Erythroblast (primary cell): ENCODE measurements around the gene MYCBP2.

Experiments used
- DNase-seq, 2 experiments: peaks; one replicate each; lab custom pipeline; 2025; lab: John Stamatoyannopoulos, UW
- GATA1 ChIP-seq: IDR thresholded peaks from 2 replicates; pipeline ENCODE4 v1.6.1; 2011; ENCODE audit warnings: low read depth, mild to moderate bottlenecking, control low read depth, low read length, moderate library complexity
- POLR2A ChIP-seq: IDR thresholded peaks from 2 replicates; pipeline ENCODE4 v1.6.1; 2011; ENCODE audit warnings: mild to moderate bottlenecking, low read length

Gene MYCBP2

DNA sequence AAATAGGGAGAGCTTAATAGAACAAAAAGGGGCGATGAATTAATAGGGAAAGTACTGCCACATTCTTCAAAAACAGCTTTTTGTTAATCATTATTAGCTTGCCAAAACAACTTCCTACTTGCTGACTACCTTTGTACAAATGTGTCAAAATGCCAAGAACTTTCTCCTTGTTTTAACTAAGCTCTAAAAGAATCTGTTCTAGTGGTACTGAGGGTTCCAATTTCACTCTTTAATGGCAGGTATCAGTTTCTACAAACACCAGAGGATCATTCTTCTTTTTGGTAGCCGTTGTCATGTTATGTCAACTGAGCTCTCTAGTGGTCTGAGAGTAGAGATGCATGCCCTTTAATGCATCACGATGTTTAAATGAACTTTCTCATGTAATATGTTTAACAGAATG, 270.5 kb downstream of the MYCBP2 start:
- TF ChIP-seq GATA1 = no peak
- no peak for TF ChIP-seq POLR2A
- no peak for DNase-seq

DNA sequence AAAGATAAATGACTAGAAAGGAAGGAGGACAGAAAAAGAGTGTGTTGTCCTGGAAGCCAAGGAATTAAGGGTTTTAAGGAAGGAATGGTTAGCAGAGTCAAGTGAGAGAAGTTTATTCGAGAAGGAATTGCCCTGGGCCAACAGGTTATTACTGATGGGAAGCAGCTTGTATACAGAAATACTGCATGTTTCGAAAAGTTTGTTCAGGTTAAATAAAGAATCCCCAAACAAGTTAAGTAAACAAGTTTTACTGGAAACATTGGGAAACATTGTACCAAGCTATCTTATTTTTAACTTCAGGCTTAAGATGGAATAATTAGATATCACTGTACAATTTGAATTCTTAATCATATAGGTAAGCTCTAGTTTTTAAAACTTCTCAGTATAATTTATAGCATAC, 271.7 kb downstream of the MYCBP2 start:
- TF ChIP-seq POLR2A (no peak), GATA1 (no peak)
- no peak for DNase-seq

DNA sequence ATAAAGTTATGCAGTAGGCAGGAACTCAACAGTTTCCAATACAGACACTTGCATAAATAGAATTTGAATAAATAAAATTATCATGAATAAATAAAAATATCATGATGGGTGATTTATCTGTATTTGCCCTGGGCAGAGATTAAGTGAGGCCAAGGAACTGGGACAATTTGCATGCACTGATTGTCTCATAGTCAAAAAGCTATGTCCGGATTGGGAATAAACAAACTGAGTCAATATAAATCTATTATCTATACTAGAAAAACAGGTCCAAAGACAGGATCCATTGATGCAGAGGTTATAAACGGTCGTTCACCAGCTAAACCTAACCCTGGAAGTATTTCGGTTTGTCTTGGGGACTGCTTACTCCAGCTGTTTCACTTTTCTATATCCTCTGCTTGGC, 273.7 kb downstream of the MYCBP2 start:
- DNase-seq = no peak
- TF ChIP-seq GATA1 (no peak), POLR2A (no peak)

DNA sequence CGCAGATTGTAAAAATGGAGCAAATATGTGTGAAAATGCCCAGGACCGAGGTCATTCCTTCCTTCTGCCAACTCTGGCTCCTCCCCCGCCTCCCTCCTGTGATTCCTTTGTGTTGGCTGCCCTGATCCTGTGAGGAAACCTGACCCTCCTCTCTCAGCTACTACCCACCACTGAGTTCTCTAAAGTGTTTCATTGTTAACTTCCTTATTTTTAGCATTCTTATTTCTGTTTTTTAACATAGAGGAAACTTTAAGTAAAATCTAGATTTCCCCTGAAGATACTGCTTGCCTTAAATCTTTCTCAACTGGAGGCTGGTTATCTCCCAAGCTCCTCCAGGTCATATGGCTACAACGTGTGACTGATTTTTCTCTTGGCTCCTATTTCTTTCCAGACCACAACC, 278.2 kb downstream of the MYCBP2 start:
- DNase-seq = no peak

DNA sequence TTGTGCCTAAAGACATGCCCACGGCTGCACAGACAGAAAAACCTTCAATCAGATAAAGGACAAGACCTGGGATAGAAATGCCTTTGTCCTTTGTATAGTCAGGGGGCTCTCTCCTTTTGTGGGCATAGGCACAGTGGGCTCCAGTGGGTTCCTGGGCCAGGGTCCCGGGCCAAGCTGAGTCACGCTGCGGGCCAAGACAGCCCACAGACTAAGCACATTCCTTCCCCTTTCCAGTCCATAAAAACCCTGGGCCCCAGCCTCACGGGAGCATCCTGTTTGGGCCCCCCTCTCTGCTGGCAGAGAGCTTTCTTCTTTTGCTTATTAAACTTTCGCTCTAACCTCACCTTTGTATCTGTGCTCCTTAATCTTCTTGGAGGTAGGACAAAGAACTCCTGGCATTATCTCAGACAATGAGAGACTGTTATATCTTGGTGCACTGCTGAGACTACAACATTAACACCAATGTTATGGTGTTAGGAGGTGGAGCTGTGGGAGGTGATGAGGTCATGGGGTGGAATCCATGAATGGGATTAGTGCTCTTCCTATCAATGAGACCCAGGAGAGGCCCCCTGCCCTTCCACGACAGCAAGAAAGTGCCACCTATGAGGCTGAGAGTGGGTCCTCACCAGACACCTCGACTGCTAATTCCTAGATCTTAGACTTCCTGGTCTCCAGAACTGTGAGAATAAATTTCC, 279.1 kb downstream of the MYCBP2 start:
- DNase-seq = no peak
- no peak for TF ChIP-seq GATA1
- no peak for TF ChIP-seq POLR2A

More for the DNA sequence above, 278.2 kb downstream of the MYCBP2 start:
- TF ChIP-seq POLR2A (no peak), GATA1 (no peak)

DNA sequence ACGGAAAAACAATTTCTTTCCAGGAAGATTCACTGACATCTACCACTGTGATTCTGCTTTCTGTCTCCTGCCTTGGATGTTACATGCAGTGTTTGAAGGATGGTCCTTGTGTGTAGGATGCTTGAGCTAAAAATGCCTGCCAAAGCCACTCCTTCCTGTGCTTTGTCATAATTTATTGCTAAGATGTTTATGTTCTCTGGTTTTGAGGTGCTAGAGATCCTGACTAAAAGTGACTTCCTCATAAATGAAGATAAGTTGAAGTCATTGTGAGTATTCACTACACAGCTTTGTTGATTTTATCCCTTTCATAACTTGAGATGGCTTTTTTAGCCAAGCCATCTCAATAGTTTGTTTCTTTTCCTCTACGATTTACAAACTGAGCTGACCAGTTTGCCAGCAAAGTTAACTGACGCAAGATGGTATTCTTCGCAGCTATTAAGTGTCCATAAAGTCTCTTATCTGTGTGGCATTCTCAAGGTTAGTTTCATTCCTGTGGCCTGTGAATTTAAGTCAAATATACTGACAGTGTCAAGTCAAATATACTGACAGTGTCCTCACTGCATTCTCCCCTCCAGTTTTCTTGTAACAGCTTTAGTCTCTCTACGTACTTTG, 284.2 kb downstream of the MYCBP2 start:
- TF ChIP-seq POLR2A (no peak), GATA1 (no peak)
- no peak for DNase-seq

DNA sequence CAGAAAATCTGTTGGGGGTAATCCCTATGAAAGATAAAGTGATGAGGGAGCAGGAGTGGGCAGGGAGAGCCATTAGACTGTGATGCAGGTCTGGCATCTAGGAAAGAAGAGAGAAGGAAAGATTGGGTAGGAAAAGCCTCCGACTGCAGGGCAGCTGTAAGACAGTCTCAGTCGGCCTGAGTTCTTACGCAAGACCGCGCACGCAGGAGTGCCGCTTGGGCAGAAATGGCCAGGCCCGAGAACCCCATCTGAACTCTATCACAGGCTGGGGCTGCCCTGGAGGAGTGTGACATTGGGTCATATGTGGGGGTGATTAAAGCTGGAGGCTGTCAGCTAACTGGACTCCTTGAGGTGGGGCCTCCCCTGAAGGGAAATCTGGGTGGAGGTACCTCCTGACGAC, 286.1 kb downstream of the MYCBP2 start:
- no peak for DNase-seq
- TF ChIP-seq POLR2A (no peak), GATA1 (no peak)

DNA sequence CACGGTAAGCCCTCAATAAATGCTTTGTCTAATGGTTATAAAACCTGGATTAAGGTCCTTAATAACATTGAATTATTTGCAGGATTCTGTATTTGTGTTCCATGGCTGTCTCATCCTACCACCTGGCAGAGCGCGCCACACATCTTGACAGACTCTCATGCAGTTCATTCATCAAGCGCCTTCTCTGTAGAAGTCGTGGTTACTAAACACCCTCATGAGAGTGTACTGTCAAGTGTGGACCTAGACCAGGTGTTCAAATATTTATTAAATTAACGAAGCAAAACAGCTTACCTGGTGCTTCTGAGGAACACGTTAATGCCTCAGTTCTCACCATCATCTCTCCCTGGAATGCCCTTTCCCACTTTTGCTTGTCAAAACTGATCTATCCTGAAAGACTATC, 286.8 kb downstream of the MYCBP2 start:
- TF ChIP-seq POLR2A (no peak), GATA1 (no peak)
- no peak for DNase-seq

DNA sequence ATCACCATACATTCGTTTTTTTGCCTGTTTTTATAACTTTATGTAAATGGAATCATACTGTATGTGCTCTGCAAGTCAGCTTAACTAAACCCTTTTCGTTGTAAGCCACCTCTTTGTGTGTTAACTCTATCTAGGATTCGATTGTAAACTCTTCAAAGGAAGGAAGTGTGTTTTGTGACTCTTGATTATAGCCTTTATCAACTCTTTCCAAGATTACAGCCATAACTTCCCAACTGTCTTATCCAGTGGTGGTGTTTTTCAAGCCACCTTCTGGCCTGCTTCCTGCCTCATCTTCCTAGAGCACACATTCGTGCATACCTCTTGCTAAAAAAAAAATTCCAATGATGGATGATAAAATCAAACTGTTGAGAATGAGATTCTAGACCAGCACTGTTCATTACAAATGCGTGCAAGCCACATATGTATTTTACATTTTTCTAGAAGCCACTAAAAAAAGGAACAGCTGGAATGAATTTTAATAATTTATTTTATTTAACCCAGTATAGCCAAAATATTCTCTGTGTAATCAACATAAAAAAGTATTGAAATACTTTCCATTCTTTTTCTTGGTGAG, 287.9 kb downstream of the MYCBP2 start:
- no peak for DNase-seq
- TF ChIP-seq POLR2A (no peak), GATA1 (no peak)

DNA sequence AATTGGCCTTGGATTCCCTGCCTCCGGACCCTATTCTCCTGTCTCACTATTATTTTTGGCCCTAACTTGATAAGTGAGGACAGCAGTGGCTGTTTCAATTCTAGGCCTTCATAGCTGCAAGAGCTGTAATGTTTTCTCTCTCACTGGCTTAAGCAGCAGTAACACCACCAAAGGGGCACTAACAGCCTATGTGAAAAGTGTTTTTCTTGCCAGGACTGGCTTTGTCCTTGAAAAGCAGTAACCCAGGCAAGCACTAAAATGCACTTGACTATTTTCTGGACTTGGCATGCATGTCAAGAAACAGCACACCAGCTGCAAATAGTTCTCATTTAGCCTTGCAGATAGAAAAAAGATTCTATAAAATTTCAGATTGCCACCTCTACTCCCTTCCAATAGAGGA, 290.6 kb downstream of the MYCBP2 start:
- no peak for DNase-seq
- TF ChIP-seq GATA1 = no peak
- no peak for TF ChIP-seq POLR2A

DNA sequence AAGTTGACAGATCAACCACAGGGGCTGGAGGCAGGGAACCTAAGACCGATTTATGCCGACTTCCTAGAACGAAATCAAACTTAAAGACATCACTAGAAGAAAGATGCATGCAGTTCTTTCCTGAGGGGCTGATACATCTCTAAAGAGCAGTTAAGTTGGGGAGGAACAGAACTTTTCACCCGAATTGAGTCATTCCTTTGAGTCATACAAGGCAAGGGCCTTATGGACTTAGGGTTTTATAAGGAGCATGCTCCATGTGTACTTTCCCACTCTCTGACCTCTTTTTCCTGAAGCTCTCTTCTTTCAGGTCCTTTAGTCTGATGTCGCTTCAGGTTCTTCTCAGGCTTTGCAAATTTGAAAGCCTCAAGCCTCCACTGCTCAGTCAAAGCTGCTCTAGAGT, 292.0 kb downstream of the MYCBP2 start:
- TF ChIP-seq POLR2A = no peak
- no peak for DNase-seq

DNA sequence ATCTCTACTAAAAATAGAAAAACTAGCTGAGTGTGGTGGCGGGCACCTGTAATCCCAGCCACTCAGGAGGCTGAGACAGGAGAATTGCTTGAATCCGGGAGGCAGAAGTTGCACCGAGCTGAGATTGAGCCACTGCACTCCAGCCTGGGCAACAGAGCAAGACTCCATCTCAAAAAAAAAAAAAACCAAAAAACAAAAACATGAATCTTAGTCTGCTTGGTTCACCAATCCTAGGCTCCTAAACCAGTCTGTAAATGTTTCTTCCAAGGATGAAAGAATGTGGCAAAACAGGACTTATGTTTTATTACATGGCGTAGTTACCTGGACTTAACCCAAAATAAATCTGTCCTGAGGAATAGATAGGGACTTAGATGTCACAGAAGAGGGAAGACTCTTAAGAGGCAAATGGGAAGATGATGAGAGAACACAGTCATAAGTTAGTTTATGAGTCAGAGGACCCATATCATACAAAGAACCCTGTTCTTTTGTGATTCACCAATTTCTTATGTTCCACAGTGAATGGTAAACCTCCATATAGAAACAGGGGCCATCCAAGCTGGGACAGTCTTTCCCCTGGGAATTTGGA, 293.1 kb downstream of the MYCBP2 start:
- no peak for DNase-seq
- TF ChIP-seq POLR2A (no peak), GATA1 (no peak)

DNA sequence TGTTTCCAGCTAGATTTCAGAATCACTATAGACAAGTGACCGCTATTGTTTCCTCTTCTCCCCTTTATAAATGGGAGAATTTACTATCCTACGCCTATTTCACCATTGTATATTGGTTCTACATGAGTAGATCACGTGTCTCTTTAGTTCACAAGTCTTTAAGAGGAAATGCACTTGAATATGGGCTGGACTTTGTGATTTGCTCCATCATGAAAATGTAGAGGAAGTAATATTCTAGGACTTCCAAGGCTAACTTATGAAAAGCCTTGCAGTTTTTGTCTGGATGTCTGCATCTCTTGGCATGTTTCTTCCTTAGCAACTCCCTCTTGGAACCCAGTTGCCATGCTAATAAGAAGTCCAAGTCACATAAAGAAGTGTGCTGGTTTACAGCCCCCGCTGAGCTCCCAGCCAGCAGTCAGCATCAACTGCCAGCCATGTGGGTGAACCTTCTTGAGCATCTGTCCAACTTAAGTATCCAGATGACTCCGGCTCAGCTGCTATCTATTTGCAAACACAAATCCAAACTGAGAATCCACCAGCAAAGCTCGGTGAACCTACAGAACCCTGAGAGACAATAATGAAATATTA, 295.1 kb downstream of the MYCBP2 start:
- TF ChIP-seq POLR2A (no peak), GATA1 (no peak)
- no peak for DNase-seq

DNA sequence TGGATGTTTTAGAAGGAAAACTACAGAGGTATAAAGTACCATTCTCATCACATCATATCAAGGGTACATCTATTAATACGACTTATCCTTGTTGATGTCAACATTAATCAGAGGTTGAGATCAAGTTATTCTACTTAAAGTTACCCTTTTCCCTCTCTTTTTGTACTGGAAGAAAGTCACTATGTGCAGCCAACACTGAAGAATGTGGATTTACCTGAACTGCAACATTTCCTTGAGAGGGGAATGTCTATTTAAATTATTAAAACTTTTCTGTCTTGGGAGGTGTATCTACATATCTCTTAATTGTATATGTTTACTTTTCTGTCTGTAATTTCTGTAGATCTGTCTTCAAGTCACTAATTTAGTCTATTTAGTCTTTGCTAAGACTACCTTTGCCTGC, 297.5 kb downstream of the MYCBP2 start:
- TF ChIP-seq GATA1 = no peak
- no peak for TF ChIP-seq POLR2A
- no peak for DNase-seq
